Endothelial cell of umbilical vein (primary cell): ENCODE data around the gene ITGB1BP1. TPM values are rescaled to one million over a fixed set of nuclear protein-coding genes. Genes with fewer than 3 reads are reported as not detected.
A peak's percentile ranks its signal among the peaks of the same experiment; 100 is the strongest.

Experiments used
- BruUV-seq: library from RNA; stranded (reverse); fragments of 400-500 nt; replicated peaks from 2 replicates; lab custom pipeline; 2021; lab: Mats Ljungman, UMichigan
- CTCF ChIA-PET: fragments of 300-600, 350-600 bp; sonication (Branson Sonifier 250); formaldehyde crosslinking; loops from one replicate; lab custom pipeline; 2021; ENCODE audit warnings: antibody characterized with exemption, inconsistent platforms; lab: Charles Lee
- POLR2A ChIA-PET: fragments of 300-600, 350-600 bp; sonication (Branson Sonifier 250); formaldehyde crosslinking; loops from one replicate; lab custom pipeline; 2021; ENCODE audit warnings: antibody characterized with exemption, inconsistent platforms; lab: Charles Lee
- DNase-seq: peaks from one replicate; pipeline ENCODE4 v3.0.0-alpha.2; 2011; ENCODE audit warnings: low read depth, low spot score
- FAIRE-seq: peaks from 2 replicates; lab custom pipeline; 2011; peaks lifted over from hg19 to GRCh38; lab: Jason Lieb, UNC
- H2AFZ ChIP-seq: 2 replicates; pipeline ENCODE4 v1.6.0; 2012; ENCODE audit warnings: low read depth, low read length, control low read depth, inconsistent platforms
- H3K27ac ChIP-seq: 2 replicates; pipeline ENCODE4 v1.5.1; 2011; ENCODE audit warnings: low read depth, mild to moderate bottlenecking, control low read depth, low read length, moderate library complexity; ENCODE audit not compliant: insufficient read depth
- H3K27me3 ChIP-seq, 2 experiments: 2 replicates each; pipeline versions ENCODE4 v1.6.0 to v1.6.1; 2011; ENCODE audit warnings: low read length in 2 of 2, mixed read lengths in 1 of 2; ENCODE audit not compliant: control insufficient read depth in 2 of 2, insufficient read depth in 2 of 2
- H3K36me3 ChIP-seq, 2 experiments: 2 replicates in 1 of 2; 3 replicates in 1 of 2; pipeline ENCODE4 v1.5.1; 2011; ENCODE audit warnings: low read length in 2 of 2, mild to moderate bottlenecking in 1 of 2, moderate library complexity in 1 of 2; ENCODE audit not compliant: control insufficient read depth in 2 of 2, insufficient read depth in 2 of 2; ENCODE audit errors: extremely low read depth in 1 of 2
- H3K4me1 ChIP-seq: 3 replicates; pipeline ENCODE4 v1.5.1; 2011; ENCODE audit warnings: mild to moderate bottlenecking, low read length; ENCODE audit not compliant: control insufficient read depth, insufficient read depth; ENCODE audit errors: extremely low read depth
- H3K4me2 ChIP-seq: 2 replicates; pipeline ENCODE4 v1.6.1; 2011; ENCODE audit warnings: low read length, control low read depth, mixed read lengths; ENCODE audit not compliant: insufficient read depth
- H3K4me3 ChIP-seq, 3 experiments: fragments of 200-600 bp in 1 of 3; sonication (generic), shearing (Covaris generic) in 1 of 3; replicated peaks in 1 of 3; 2 replicates each; pipeline ENCODE4 v1.5.1; 2011 to 2016; ENCODE audit warnings: control low read depth in 3 of 3, low read length in 3 of 3, mild to moderate bottlenecking in 2 of 3, inconsistent platforms in 1 of 3, low read depth in 1 of 3, moderate library complexity in 1 of 3; ENCODE audit not compliant: insufficient read depth in 1 of 3
- H3K79me2 ChIP-seq: 2 replicates; pipeline ENCODE4 v1.6.0; 2012; ENCODE audit warnings: low read length, inconsistent platforms; ENCODE audit not compliant: control insufficient read depth, insufficient read depth
- H3K9ac ChIP-seq: replicated peaks from 2 replicates; pipeline ENCODE3; 2011; ENCODE audit warnings: low read length, control low read depth; ENCODE audit not compliant: insufficient read depth; ENCODE audit errors: extremely low read depth
- H3K9me1 ChIP-seq: replicated peaks from 3 replicates; pipeline ENCODE4 v1.6.0; 2011; ENCODE audit warnings: mild to moderate bottlenecking, low read length; ENCODE audit not compliant: control insufficient read depth, insufficient read depth; ENCODE audit errors: extremely low read depth
- H3K9me3 ChIP-seq: replicated peaks from 2 replicates; pipeline ENCODE4 v1.5.1; 2012; ENCODE audit warnings: low read length, inconsistent platforms; ENCODE audit not compliant: control insufficient read depth, insufficient read depth
- H4K20me1 ChIP-seq: replicated peaks from 2 replicates; pipeline ENCODE3; 2011; ENCODE audit warnings: mild to moderate bottlenecking, low read length; ENCODE audit not compliant: control insufficient read depth, insufficient read depth; ENCODE audit errors: extremely low read depth
- EZH2 ChIP-seq: IDR thresholded peaks from 2 replicates; pipeline ENCODE4 v1.6.1; 2012; ENCODE audit warnings: borderline replicate concordance, low read depth, mild to moderate bottlenecking, moderate library complexity, low read length, inconsistent platforms; ENCODE audit not compliant: severe bottlenecking
- FOS ChIP-seq: IDR thresholded peaks from 2 replicates; pipeline ENCODE4 v1.6.1; 2011; ENCODE audit warnings: mild to moderate bottlenecking, low read length, moderate library complexity, borderline replicate concordance; ENCODE audit not compliant: insufficient read depth
- GATA2 ChIP-seq: IDR thresholded peaks from 2 replicates; pipeline ENCODE4 v1.7.0; 2011; ENCODE audit warnings: low read depth, mild to moderate bottlenecking, moderate library complexity, mixed read lengths, low read length; ENCODE audit not compliant: insufficient read length, insufficient read depth
- JUN ChIP-seq: IDR thresholded peaks from 2 replicates; pipeline ENCODE4 v1.6.1; 2011; ENCODE audit warnings: borderline replicate concordance, low read depth; ENCODE audit not compliant: insufficient read length, insufficient read depth
- MYC ChIP-seq: IDR thresholded peaks from one replicate; pipeline ENCODE4 v1.6.1; 2011; ENCODE audit warnings: mild to moderate bottlenecking, low read depth, low read length
- POLR2A ChIP-seq: IDR thresholded peaks from 2 replicates; pipeline ENCODE4 v1.6.1; 2012; ENCODE audit warnings: low read depth, mild to moderate bottlenecking, control low read depth, low read length
- POLR2AphosphoS5 ChIP-seq: IDR thresholded peaks from 2 replicates; pipeline ENCODE4 v1.6.1; 2012; ENCODE audit warnings: low read depth, mild to moderate bottlenecking, control low read depth, low read length, moderate library complexity; ENCODE audit not compliant: insufficient read depth
- dilution Hi-C: fragments of 300-500 bp; cut with MboI; formaldehyde crosslinking; loops from one replicate; pipeline ENCODE4 v1.15.0; 2019; ENCODE audit warnings: low sequenced_read_pairs; ENCODE audit not compliant: extremely low pct_ligation_motif_present
- intact Hi-C: fragments of 100-400 bp; cut with micrococcal nuclease; formaldehyde crosslinking; loops from one replicate; pipeline ENCODE4 v1.10.0; 2022
- polyA plus RNA-seq, 4 experiments: library from polyadenylated mRNA; depleted of rRNA in 3 of 4; stranded (reverse) in 3 of 4; unstranded in 1 of 4; fragments of >200 nt; gene quantifications; 2 replicates each; pipeline versions ENCODE4 v1.2.1 to v1.2.3, GENCODE V29; 2011 to 2012; ENCODE audit warnings: missing spikeins in 1 of 4
- total RNA-seq: library from RNA; stranded (reverse); gene quantifications from 2 replicates; pipeline ENCODE4 v1.2.3, GENCODE V29; 2021
- TF ChIP-seq, protein P1 (sequence below): IDR thresholded peaks from 2 replicates; pipeline ENCODE4 v1.6.1; 2011; ENCODE audit not compliant: insufficient read depth, insufficient read length
- TF ChIP-seq, protein P2 (sequence below), 2 donors: IDR thresholded peaks; 1 replicate in 1 of 2; 2 replicates in 1 of 2; pipeline ENCODE4 v1.5.1; 2011; ENCODE audit warnings: low read length in 2 of 2, mild to moderate bottlenecking in 2 of 2, moderate library complexity in 2 of 2, control low read depth in 1 of 2, inconsistent platforms in 1 of 2, low read depth in 1 of 2; ENCODE audit not compliant: insufficient read depth in 1 of 2; ENCODE audit errors: extremely low read depth in 1 of 2

Gene ITGB1BP1
- total and polyA plus RNA-seq, 2 donors (not counting 3 experiments of a cell fraction or from before 2014, with no cell fraction given), result 45.0 to 170 TPM

DNA sequence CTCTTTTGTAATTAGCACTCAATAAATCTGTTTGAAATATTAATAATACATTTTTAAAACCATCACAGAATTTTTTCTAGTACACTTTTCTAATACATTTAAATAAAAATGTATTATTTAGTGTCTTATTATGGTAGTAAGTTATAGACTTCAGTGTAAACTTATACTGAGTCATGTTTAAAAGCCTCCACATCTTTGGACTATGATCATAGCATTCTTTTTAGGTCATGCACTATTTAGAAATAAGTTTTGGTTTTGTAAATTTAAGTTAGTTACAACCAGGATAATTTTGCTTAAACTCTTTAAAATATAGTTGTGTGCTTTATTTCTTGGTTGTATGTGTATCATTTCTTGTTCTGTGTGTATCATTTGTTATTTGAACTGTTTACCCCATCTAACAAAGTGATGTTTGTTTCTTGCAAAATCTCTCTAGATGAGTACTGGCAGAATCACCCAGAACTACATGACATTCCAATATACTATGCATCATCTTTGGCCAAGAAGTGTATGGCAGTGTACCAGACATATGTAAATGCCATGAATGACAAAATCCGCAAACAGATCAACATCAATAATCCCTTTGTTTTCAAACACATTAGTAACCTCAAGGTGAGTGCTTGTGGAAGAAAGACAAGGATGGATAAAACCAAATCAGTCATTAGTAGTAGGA is 16.9 kb upstream of the ITGB1BP1 start:
- H4K20me1 ChIP-seq, result no peaks in the 10 kb centered on the region
- ChIA-PET CTCF (no interaction called here), POLR2A (no interaction called here)
- no peaks in the 10 kb centered on the region for H3K79me2 ChIP-seq
- no peaks in the 10 kb centered on the region for H3K9me1 ChIP-seq
- FAIRE-seq (peak; percentile 43), DNase-seq (no peak)
- dilution Hi-C loops (no loop called here), intact Hi-C loops (no loop called here)
- no TSS peak for BruUV-seq
- no peaks in the 10 kb centered on the region for H3K27me3 ChIP-seq
- TF ChIP-seq, protein P1, sequence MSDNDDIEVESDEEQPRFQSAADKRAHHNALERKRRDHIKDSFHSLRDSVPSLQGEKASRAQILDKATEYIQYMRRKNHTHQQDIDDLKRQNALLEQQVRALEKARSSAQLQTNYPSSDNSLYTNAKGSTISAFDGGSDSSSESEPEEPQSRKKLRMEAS, result no peak
- TF ChIP-seq POLR2AphosphoS5, result no peak
- TF ChIP-seq GATA2, result no peak
- TF ChIP-seq FOS, result no peak
- TF ChIP-seq, protein P2, sequence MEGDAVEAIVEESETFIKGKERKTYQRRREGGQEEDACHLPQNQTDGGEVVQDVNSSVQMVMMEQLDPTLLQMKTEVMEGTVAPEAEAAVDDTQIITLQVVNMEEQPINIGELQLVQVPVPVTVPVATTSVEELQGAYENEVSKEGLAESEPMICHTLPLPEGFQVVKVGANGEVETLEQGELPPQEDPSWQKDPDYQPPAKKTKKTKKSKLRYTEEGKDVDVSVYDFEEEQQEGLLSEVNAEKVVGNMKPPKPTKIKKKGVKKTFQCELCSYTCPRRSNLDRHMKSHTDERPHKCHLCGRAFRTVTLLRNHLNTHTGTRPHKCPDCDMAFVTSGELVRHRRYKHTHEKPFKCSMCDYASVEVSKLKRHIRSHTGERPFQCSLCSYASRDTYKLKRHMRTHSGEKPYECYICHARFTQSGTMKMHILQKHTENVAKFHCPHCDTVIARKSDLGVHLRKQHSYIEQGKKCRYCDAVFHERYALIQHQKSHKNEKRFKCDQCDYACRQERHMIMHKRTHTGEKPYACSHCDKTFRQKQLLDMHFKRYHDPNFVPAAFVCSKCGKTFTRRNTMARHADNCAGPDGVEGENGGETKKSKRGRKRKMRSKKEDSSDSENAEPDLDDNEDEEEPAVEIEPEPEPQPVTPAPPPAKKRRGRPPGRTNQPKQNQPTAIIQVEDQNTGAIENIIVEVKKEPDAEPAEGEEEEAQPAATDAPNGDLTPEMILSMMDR (IDR thresholded peaks at IDR 0.05; ENCODE audit: extremely low read depth in 1 of 2, insufficient read depth in 1 of 2, low read depth in 1 of 2, low read length in 2 of 2), result no peak
- no peak for TF ChIP-seq POLR2A
- no peak for TF ChIP-seq MYC
- no peak for TF ChIP-seq EZH2
- no peak for TF ChIP-seq JUN
- no peak overlapping the region for H3K9ac ChIP-seq
- H3K4me1 ChIP-seq, result no peaks in the 10 kb centered on the region
- H3K36me3 ChIP-seq, result peaks cover 11 to 15% of the 10 kb centered on the region in 2 experiments
- H3K4me3 ChIP-seq, result no peak overlapping the region
- no peak overlapping the region for H3K4me2 ChIP-seq
- H3K27ac ChIP-seq, result no peak overlapping the region
- H3K9me3 ChIP-seq, result no peaks in the 10 kb centered on the region
- no peak overlapping the region for H2AFZ ChIP-seq
